Uterus (tissue), 4 donors: Measurements from ENCODE around the gene ITK. TPM values are rescaled to one million over a fixed set of nuclear protein-coding genes. Genes with fewer than 3 reads are reported as not detected.

Experiments
- DNase-seq, 2 donors: peaks; one replicate each; pipeline ENCODE4 v3.0.0-alpha.2; 2019 to 2020
- H3K27ac ChIP-seq, 2 donors: fragments of 200-600 bp; sonication (generic); 1 replicate in 1 of 2; 2 replicates in 1 of 2; pipeline ENCODE4 v1.5.1; 2016 to 2018
- H3K27me3 ChIP-seq, 2 donors: fragments of 200-600 bp; sonication (generic); one replicate each; pipeline ENCODE4 v1.5.1; 2018 to 2019; ENCODE audit warnings: control low read depth in 1 of 2
- H3K36me3 ChIP-seq, 2 donors: fragments of 200-600 bp; sonication (generic); one replicate each; pipeline ENCODE4 v1.5.1; 2019; ENCODE audit warnings: control low read depth in 1 of 2
- H3K4me1 ChIP-seq, 2 donors: fragments of 200-600 bp; sonication (generic); one replicate each; pipeline ENCODE4 v1.5.1; 2018 to 2019; ENCODE audit warnings: control low read depth in 1 of 2
- H3K4me3 ChIP-seq, 2 donors: fragments of 200-600 bp; sonication (generic); 1 replicate in 1 of 2; 2 replicates in 1 of 2; pipeline ENCODE4 v1.5.1; 2018 to 2019; ENCODE audit warnings: mild to moderate bottlenecking in 1 of 2
- H3K9me3 ChIP-seq, 2 donors: fragments of 200-600 bp; sonication (generic); one replicate each; pipeline ENCODE4 v1.5.1; 2019; ENCODE audit warnings: control low read depth in 1 of 2
- POLR2A ChIP-seq, 2 donors: fragments of 450-650 bp; IDR thresholded peaks; one replicate each; pipeline ENCODE4 v1.6.1; 2016; ENCODE audit warnings: antibody characterized with exemption in 2 of 2, mild to moderate bottlenecking in 1 of 2, moderate library complexity in 1 of 2
- intact Hi-C: fragments of 100-400 bp; cut with DNase I; formaldehyde crosslinking; loops from one replicate; pipeline ENCODE4 v1.15.1; 2023; ENCODE audit warnings: low total_unique reads
- total RNA-seq, 4 donors: library from RNA; depleted of rRNA in 3 of 4; stranded (reverse); fragments of >200 nt in 3 of 4; gene quantifications; one replicate each; pipeline versions ENCODE4 v1.1.0 to v1.2.4, GENCODE V29; 2014 to 2023
- TF ChIP-seq, protein P1 (sequence below), 4 experiments: fragments of 200-600 bp in 2 of 4; fragments of 450-650 bp in 2 of 4; sonication (generic) in 2 of 4; IDR thresholded peaks; one replicate each; pipeline ENCODE4 v1.5.1; 2016 to 2019; ENCODE audit warnings: antibody characterized with exemption in 4 of 4, mild to moderate bottlenecking in 2 of 4, moderate library complexity in 1 of 4
- donor health status: DM: yes; HTN: yes; CAD: no.

ITK gene
- total RNA-seq, 4 donors from 2014 or later, result 0.41 to 2.8 (median 1.8) TPM

- Histone ChIP-seq H3K4me3 (no peak overlapping the region), H3K27me3 (no peaks in the 10 kb centered on the region), H3K4me1 (no peaks in the 10 kb centered on the region), H3K9me3 (no peaks in the 10 kb centered on the region), H3K27ac (no peak overlapping the region), H3K36me3 (no peaks in the 10 kb centered on the region)
- intact Hi-C loops, result no loop called here
- no peak for TF ChIP-seq POLR2A (IDR thresholded peaks at IDR 0.05)
- TF ChIP-seq, protein P1, sequence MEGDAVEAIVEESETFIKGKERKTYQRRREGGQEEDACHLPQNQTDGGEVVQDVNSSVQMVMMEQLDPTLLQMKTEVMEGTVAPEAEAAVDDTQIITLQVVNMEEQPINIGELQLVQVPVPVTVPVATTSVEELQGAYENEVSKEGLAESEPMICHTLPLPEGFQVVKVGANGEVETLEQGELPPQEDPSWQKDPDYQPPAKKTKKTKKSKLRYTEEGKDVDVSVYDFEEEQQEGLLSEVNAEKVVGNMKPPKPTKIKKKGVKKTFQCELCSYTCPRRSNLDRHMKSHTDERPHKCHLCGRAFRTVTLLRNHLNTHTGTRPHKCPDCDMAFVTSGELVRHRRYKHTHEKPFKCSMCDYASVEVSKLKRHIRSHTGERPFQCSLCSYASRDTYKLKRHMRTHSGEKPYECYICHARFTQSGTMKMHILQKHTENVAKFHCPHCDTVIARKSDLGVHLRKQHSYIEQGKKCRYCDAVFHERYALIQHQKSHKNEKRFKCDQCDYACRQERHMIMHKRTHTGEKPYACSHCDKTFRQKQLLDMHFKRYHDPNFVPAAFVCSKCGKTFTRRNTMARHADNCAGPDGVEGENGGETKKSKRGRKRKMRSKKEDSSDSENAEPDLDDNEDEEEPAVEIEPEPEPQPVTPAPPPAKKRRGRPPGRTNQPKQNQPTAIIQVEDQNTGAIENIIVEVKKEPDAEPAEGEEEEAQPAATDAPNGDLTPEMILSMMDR (IDR thresholded peaks at IDR 0.05), result no peak
- no peak for DNase-seq
These were observed 39.0 kb downstream of the ITK start for GRCh38 chr5:157219491-157220271.

DNA sequence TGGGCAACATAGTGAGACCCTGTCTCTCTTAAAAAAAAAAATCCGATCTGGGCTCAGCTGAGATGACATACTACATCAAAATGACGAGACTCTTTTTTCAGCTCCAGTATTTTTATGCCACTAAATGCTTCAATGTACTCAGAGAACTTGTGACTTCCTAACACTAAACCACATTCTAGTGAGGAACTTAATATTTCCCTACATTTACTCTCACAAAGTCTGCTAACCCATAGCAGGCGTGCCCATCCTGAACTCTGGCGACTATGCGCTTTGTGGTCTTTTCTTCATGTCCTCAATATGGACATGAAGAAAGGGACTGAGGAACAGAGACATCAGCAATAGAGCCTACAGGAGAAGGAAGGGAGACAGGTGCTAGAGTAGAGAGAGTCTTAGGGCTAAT is 41.3 kb downstream of the ITK start:
- Histone ChIP-seq H3K36me3 (no peaks in the 10 kb centered on the region), H3K4me1 (no peaks in the 10 kb centered on the region), H3K27me3 (no peaks in the 10 kb centered on the region), H3K9me3 (no peaks in the 10 kb centered on the region), H3K4me3 (no peak overlapping the region), H3K27ac (no peak overlapping the region)
- intact Hi-C loops, result no loop called here
- DNase-seq, result no peak
- TF ChIP-seq, protein P1 (IDR thresholded peaks at IDR 0.05), result no peak
- no peak for TF ChIP-seq POLR2A (IDR thresholded peaks at IDR 0.05)

- TF ChIP-seq, protein P1 (IDR thresholded peaks at IDR 0.05), result no peak
- TF ChIP-seq POLR2A (IDR thresholded peaks at IDR 0.05), result no peak
- Histone ChIP-seq H3K27me3 (no peaks in the 10 kb centered on the region), H3K4me3 (no peak overlapping the region), H3K4me1 (no peaks in the 10 kb centered on the region), H3K36me3 (no peaks in the 10 kb centered on the region), H3K27ac (no peak overlapping the region), H3K9me3 (no peaks in the 10 kb centered on the region)
- no peak for DNase-seq
- intact Hi-C loops, result no loop called here
These were observed 42.0 kb downstream of the ITK start for GRCh38 chr5:157222506-157223230.

GRCh38 chr5:157225469-157226422 is 45.1 kb downstream of the ITK start:
- no peaks in the 10 kb centered on the region for H3K4me1 ChIP-seq
- H3K4me3 ChIP-seq, result no peak overlapping the region
- no peaks in the 10 kb centered on the region for H3K36me3 ChIP-seq
- H3K27me3 ChIP-seq, result no peaks in the 10 kb centered on the region
- intact Hi-C loops, result no loop called here
- TF ChIP-seq, protein P1 (IDR thresholded peaks at IDR 0.05), result no peak
- TF ChIP-seq POLR2A (IDR thresholded peaks at IDR 0.05), result no peak
- H3K9me3 ChIP-seq, result no peaks in the 10 kb centered on the region
- no peak overlapping the region for H3K27ac ChIP-seq
- DNase-seq, result no peak
